CD4-positive, alpha-beta memory T cell (primary cell): ENCODE results near the gene STAG1. TPM values are rescaled to one million over a fixed set of nuclear protein-coding genes. Genes with fewer than 3 reads are reported as not detected.
"Not testable (repeated sequence)": the region's sequence is repeated elsewhere in the genome, so short reads cannot be mapped to it uniquely, and the experiment has no call there.

Experiments used
- CTCF ChIA-PET: fragments of 350-600 bp; sonication (Branson Sonifier 250); formaldehyde crosslinking; loops from one replicate; lab custom pipeline; 2021; ENCODE audit warnings: inconsistent platforms; ENCODE audit not compliant: partially characterized antibody; lab: Charles Lee
- POLR2A ChIA-PET: fragments of 350-600 bp; sonication (Branson Sonifier 250); formaldehyde crosslinking; loops from one replicate; lab custom pipeline; 2021; ENCODE audit not compliant: partially characterized antibody; lab: Charles Lee
- DNase-seq, 5 donors: peaks; one replicate each; pipeline versions ENCODE4 v3.0.0 to v3.0.0-alpha.2; 2020 to 2022; ENCODE audit warnings: mixed read lengths in 1 of 5
- H3K27ac ChIP-seq: one replicate; pipeline ENCODE4 v1.7.0; 2013; ENCODE audit warnings: low read depth, low read length
- H3K27me3 ChIP-seq: 2 replicates; pipeline ENCODE4 v1.7.0; 2013; ENCODE audit warnings: mild to moderate bottlenecking, low read length, moderate library complexity; ENCODE audit not compliant: insufficient read depth
- H3K36me3 ChIP-seq: 2 replicates; pipeline ENCODE4 v1.7.0; 2013; ENCODE audit warnings: mild to moderate bottlenecking, low read length, moderate library complexity; ENCODE audit not compliant: insufficient read depth
- H3K4me1 ChIP-seq: 2 replicates; pipeline ENCODE4 v1.7.0; 2013; ENCODE audit warnings: mild to moderate bottlenecking, low read length, moderate library complexity; ENCODE audit not compliant: insufficient read depth
- H3K4me3 ChIP-seq, 2 donors: one replicate each; pipeline ENCODE4 v1.7.0; 2013; ENCODE audit warnings: low read length in 2 of 2, mild to moderate bottlenecking in 1 of 2
- H3K9me3 ChIP-seq, 2 donors: one replicate each; pipeline ENCODE4 v1.7.0; 2013; ENCODE audit warnings: low read length in 2 of 2, control low read depth in 1 of 2; ENCODE audit not compliant: control insufficient read depth in 1 of 2
- H3K27ac Mint-ChIP-seq, 7 donors: one replicate each; pipeline ENCODE4 v1.8.0; 2020 to 2021; ENCODE audit warnings: mixed read lengths in 7 of 7, mild to moderate bottlenecking in 6 of 7, inconsistent platforms in 3 of 7, moderate library complexity in 3 of 7
- H3K27me3 Mint-ChIP-seq, 2 donors: one replicate each; pipeline ENCODE4 v1.8.0; 2020 to 2021; ENCODE audit warnings: mixed read lengths in 2 of 2
- H3K36me3 Mint-ChIP-seq, 2 donors: one replicate each; pipeline ENCODE4 v1.8.0; 2020 to 2021; ENCODE audit warnings: mixed read lengths in 2 of 2, inconsistent platforms in 1 of 2, mild to moderate bottlenecking in 1 of 2
- H3K4me1 Mint-ChIP-seq, 4 donors: one replicate each; pipeline ENCODE4 v1.8.0; 2020 to 2021; ENCODE audit warnings: mixed read lengths in 4 of 4, mild to moderate bottlenecking in 1 of 4
- H3K4me3 Mint-ChIP-seq, 8 donors: one replicate each; pipeline ENCODE4 v1.8.0; 2020 to 2021; ENCODE audit warnings: mixed read lengths in 8 of 8, mild to moderate bottlenecking in 7 of 8, moderate library complexity in 6 of 8, inconsistent platforms in 3 of 8
- H3K9me3 Mint-ChIP-seq, 8 donors: one replicate each; pipeline ENCODE4 v1.8.0; 2020 to 2021; ENCODE audit warnings: mixed read lengths in 8 of 8, mild to moderate bottlenecking in 5 of 8, inconsistent platforms in 3 of 8, moderate library complexity in 1 of 8
- intact Hi-C: fragments of 100-400 bp; cut with micrococcal nuclease; formaldehyde crosslinking; loops from one replicate; pipeline ENCODE4 v1.15.1; 2023
- polyA plus RNA-seq, 2 donors: library from polyadenylated mRNA; unstranded; fragments of 300-500 nt; fragmentation: Illumina TruSeq; gene quantifications; one replicate each; pipeline ENCODE4 v1.2.3, GENCODE V29; 2021
- total RNA-seq, 2 experiments: library from RNA; stranded (reverse); gene quantifications; one replicate each; pipeline ENCODE4 v1.2.3, GENCODE V29; 2021

The STAG1 gene
- total and polyA plus RNA-seq, 4 experiments from 2014 or later, result 17.6 to 56.1 (median 37.1) TPM

DNA sequence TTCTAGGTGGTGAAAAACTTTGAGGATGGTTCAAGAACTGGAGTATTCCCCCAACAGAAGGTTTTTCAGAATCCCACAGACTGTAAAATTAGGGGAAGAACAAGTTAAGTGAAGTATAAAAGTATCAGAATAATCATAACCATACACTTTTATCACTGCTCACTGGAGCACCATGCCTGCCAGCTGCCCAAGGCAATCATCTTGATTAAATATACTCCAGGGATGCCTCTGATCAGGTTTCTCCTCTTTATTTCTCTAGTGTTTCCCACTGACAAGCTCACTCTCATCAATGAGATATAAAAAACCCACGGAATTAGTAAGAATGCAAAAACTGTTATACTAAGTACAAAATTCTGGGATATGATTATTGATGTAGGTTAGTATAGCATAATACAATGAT is 108.0 kb downstream of the STAG1 start:
- Histone ChIP-seq H3K9me3 (no peaks in the 10 kb centered on the region), H3K27ac (no peak overlapping the region), H3K36me3 (no peaks in the 10 kb centered on the region), H3K4me3 (no peak overlapping the region), H3K27me3 (no peaks in the 10 kb centered on the region), H3K4me1 (peaks cover 13% of the 10 kb centered on the region)
- no peak overlapping the region for H3K27ac Mint-ChIP-seq
- DNase-seq, result no peak
- H3K4me1 Mint-ChIP-seq, result peaks cover 33 to 58% (median 48%) of the 10 kb centered on the region in 4 donors
- H3K9me3 Mint-ChIP-seq, result no peaks in the 10 kb centered on the region
- no peaks in the 10 kb centered on the region for H3K27me3 Mint-ChIP-seq
- CTCF ChIA-PET, result no interaction called here
- peaks cover 4 to 18% of the 10 kb centered on the region in 2 donors for H3K36me3 Mint-ChIP-seq
- POLR2A ChIA-PET, result no interaction called here
- intact Hi-C loops, result no loop called here
- no peak overlapping the region for H3K4me3 Mint-ChIP-seq

DNA sequence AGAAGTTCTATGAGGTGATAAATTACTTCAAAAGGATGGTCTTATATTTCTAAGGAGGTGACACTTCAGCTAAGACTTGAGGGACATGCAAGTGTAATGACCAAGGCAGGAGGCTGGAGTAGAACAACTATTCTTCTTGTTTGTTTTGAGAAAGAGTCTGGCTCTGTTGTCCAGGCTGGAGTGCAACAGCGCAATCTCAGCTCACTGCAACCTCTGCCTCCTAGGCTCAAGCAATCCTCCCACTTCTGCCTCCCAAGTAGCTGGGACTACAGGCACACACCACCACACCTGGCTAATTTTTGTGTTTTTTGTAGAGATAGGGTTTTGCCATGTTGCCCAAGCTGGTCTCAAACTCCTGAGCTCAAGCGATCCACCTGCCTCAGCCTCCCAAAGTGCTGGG is 108.8 kb downstream of the STAG1 start:
- H3K9me3 ChIP-seq, H3K27ac ChIP-seq, intact Hi-C loops, H3K4me3 ChIP-seq, H3K9me3 Mint-ChIP-seq, H3K27ac Mint-ChIP-seq, H3K4me3 Mint-ChIP-seq, DNase-seq, POLR2A ChIA-PET, H3K27me3 ChIP-seq, H3K36me3 ChIP-seq, H3K27me3 Mint-ChIP-seq: not testable (repeated sequence)
- CTCF ChIA-PET, result interaction anchor here (1.0 to 1.5 kb wide), 2 partner anchors 109 to 370 kb away, joined by 3 to 4 read pairs; partner anchors contain the start of gene STAG1
- peaks cover 13% of the 10 kb centered on the region for H3K4me1 ChIP-seq
- peaks cover 6 to 12% of the 10 kb centered on the region in 2 donors for H3K36me3 Mint-ChIP-seq
- peaks cover 31 to 51% (median 42%) of the 10 kb centered on the region in 4 donors for H3K4me1 Mint-ChIP-seq

DNA sequence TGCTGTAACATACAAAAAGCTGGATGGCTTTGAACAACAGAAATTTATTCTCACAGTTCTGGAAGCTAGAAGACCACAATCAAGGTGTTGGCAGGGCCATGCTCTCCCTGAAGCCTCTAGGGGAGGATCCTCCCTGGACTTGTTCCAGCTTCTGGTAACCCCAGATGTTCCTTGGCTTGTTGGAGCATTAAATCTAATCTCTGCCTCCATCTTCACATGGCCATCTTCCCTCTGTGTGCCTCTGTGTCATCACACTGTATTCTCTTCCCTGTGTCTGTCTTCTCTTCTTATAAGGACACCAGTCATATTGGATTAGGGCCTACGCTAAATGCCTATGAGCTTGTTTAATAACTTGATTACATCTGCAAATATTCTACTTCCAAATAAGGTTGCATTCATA is 109.5 kb downstream of the STAG1 start:
- H3K36me3 Mint-ChIP-seq, result peaks cover 6 to 12% of the 10 kb centered on the region in 2 donors
- Histone ChIP-seq H3K4me3 (no peak overlapping the region), H3K9me3 (no peaks in the 10 kb centered on the region), H3K27me3 (no peaks in the 10 kb centered on the region), H3K4me1 (peaks cover 15% of the 10 kb centered on the region), H3K27ac (no peak overlapping the region), H3K36me3 (no peaks in the 10 kb centered on the region)
- ChIA-PET CTCF (interaction anchor here (1.0 to 1.5 kb wide), 3 partner anchors 9 to 371 kb away, joined by 3 to 4 read pairs (median 3); partner anchors contain the start of gene STAG1), POLR2A (no interaction called here)
- intact Hi-C loops, result no loop called here
- no peaks in the 10 kb centered on the region for H3K27me3 Mint-ChIP-seq
- no peaks in the 10 kb centered on the region for H3K9me3 Mint-ChIP-seq
- no peak for DNase-seq
- H3K4me3 Mint-ChIP-seq, result no peak overlapping the region
- peak overlapping the region in 1 of 7 donors; percentile 71 for H3K27ac Mint-ChIP-seq
- H3K4me1 Mint-ChIP-seq, result peaks cover 28 to 47% (median 38%) of the 10 kb centered on the region in 4 donors

- H3K4me3 ChIP-seq, result no peak overlapping the region
- H3K27me3 Mint-ChIP-seq, result no peaks in the 10 kb centered on the region
- no peak overlapping the region for H3K4me3 Mint-ChIP-seq
- no peak for DNase-seq
- no peaks in the 10 kb centered on the region for H3K9me3 ChIP-seq
- POLR2A ChIA-PET, result interaction anchor here (1.3 to 1.7 kb wide), 2 partner anchors 10 to 113 kb away, joined by 4 read pairs; partner anchors contain the start of gene STAG1
- H3K36me3 Mint-ChIP-seq, result peaks cover 7 to 9% of the 10 kb centered on the region in 2 donors
- no peaks in the 10 kb centered on the region for H3K27me3 ChIP-seq
- peaks cover 6% of the 10 kb centered on the region for H3K4me1 ChIP-seq
- H3K27ac Mint-ChIP-seq, result peak overlapping the region in 2 of 7 donors; percentile 23 to 42
- H3K36me3 ChIP-seq, result no peaks in the 10 kb centered on the region
- no peaks in the 10 kb centered on the region for H3K9me3 Mint-ChIP-seq
- H3K27ac ChIP-seq, result no peak overlapping the region
- CTCF ChIA-PET, result interaction anchor here (0.6 to 1.6 kb wide), 2 partner anchors 8 to 393 kb away, joined by 3 to 5 read pairs; no protein-coding TSS in a partner anchor
- peaks cover 23 to 44% (median 33%) of the 10 kb centered on the region in 4 donors for H3K4me1 Mint-ChIP-seq
- intact Hi-C loops, result no loop called here
Observed at GRCh38 chr3:136639069-136639468, 113.1 kb downstream of the STAG1 start.

- peaks cover 27 to 50% (median 35%) of the 10 kb centered on the region in 4 donors for H3K4me1 Mint-ChIP-seq
- CTCF ChIA-PET, result interaction anchor here (1.1 kb wide), 1 partner anchor 115 kb away, joined by 3 read pairs; no protein-coding TSS in a partner anchor
Observed at GRCh38 chr3:136637176-136637575, 115.0 kb downstream of the STAG1 start.

GRCh38 chr3:136634821-136635220 is 117.4 kb downstream of the STAG1 start:
- Histone ChIP-seq H3K4me3 (no peak overlapping the region), H3K9me3 (no peaks in the 10 kb centered on the region), H3K27ac (no peak overlapping the region), H3K4me1 (peaks cover 14% of the 10 kb centered on the region), H3K27me3 (no peaks in the 10 kb centered on the region), H3K36me3 (no peaks in the 10 kb centered on the region)
- H3K27ac Mint-ChIP-seq, result no peak overlapping the region
- peaks cover 8 to 14% of the 10 kb centered on the region in 2 donors for H3K36me3 Mint-ChIP-seq
- H3K4me1 Mint-ChIP-seq, result peaks cover 24 to 50% (median 38%) of the 10 kb centered on the region in 4 donors
- H3K4me3 Mint-ChIP-seq, result no peak overlapping the region
- H3K9me3 Mint-ChIP-seq, result no peaks in the 10 kb centered on the region
- ChIA-PET POLR2A (no interaction called here), CTCF (no interaction called here)
- intact Hi-C loops, result no loop called here
- no peaks in the 10 kb centered on the region for H3K27me3 Mint-ChIP-seq
- no peak for DNase-seq

More at GRCh38 chr3:136637176-136637575, 115.0 kb downstream of the STAG1 start:
- H3K27me3 Mint-ChIP-seq, result no peaks in the 10 kb centered on the region
- Histone ChIP-seq H3K27me3 (no peaks in the 10 kb centered on the region), H3K9me3 (no peaks in the 10 kb centered on the region), H3K4me3 (no peak overlapping the region), H3K4me1 (peaks cover 14% of the 10 kb centered on the region), H3K36me3 (no peaks in the 10 kb centered on the region), H3K27ac (no peak overlapping the region)
- H3K9me3 Mint-ChIP-seq, result no peaks in the 10 kb centered on the region
- peaks cover 4 to 9% of the 10 kb centered on the region in 2 donors for H3K36me3 Mint-ChIP-seq
- no peak for DNase-seq
- H3K27ac Mint-ChIP-seq, result peak overlapping the region in 1 of 7 donors; percentile 17
- H3K4me3 Mint-ChIP-seq, result no peak overlapping the region
- intact Hi-C loops, result no loop called here
- POLR2A ChIA-PET, result interaction anchor here (1.5 kb wide), 1 partner anchor 93 kb away, joined by 3 read pairs; no protein-coding TSS in a partner anchor

GRCh38 chr3:136632625-136633081 is 119.5 kb downstream of the STAG1 start:
- Histone ChIP-seq H3K27me3 (no peaks in the 10 kb centered on the region), H3K27ac (no peak overlapping the region), H3K9me3 (no peaks in the 10 kb centered on the region), H3K4me3 (no peak overlapping the region), H3K4me1 (peaks cover 11% of the 10 kb centered on the region), H3K36me3 (no peaks in the 10 kb centered on the region)
- Mint-ChIP-seq H3K9me3 (peaks cover 0 to 2% (median 0%) of the 10 kb centered on the region in 8 donors), H3K4me1 (peaks cover 23 to 50% (median 41%) of the 10 kb centered on the region in 4 donors), H3K4me3 (no peak overlapping the region), H3K36me3 (peaks cover 25 to 27% of the 10 kb centered on the region in 2 donors), H3K27me3 (no peaks in the 10 kb centered on the region), H3K27ac (no peak overlapping the region)
- POLR2A ChIA-PET, result no interaction called here
- intact Hi-C loops, result no loop called here
- DNase-seq, result no peak
- CTCF ChIA-PET, result no interaction called here
